NCI-H1436 (cell line): Measurements from ENCODE around the gene MUC6.
"Not testable (repeated sequence)": the region's sequence is repeated elsewhere in the genome, so short reads cannot be mapped to it uniquely, and the experiment has no call there.

Source experiments
- DNase-seq: peaks from one replicate; lab custom pipeline; 2025; lab: John Stamatoyannopoulos, UW

The MUC6 gene

GRCh38 chr11:987671-988070 lies 48.8 kb downstream of the MUC6 start:
- DNase-seq = no peak

GRCh38 chr11:986952-987305 lies 49.6 kb downstream of the MUC6 start:
- DNase-seq = no peak

DNA sequence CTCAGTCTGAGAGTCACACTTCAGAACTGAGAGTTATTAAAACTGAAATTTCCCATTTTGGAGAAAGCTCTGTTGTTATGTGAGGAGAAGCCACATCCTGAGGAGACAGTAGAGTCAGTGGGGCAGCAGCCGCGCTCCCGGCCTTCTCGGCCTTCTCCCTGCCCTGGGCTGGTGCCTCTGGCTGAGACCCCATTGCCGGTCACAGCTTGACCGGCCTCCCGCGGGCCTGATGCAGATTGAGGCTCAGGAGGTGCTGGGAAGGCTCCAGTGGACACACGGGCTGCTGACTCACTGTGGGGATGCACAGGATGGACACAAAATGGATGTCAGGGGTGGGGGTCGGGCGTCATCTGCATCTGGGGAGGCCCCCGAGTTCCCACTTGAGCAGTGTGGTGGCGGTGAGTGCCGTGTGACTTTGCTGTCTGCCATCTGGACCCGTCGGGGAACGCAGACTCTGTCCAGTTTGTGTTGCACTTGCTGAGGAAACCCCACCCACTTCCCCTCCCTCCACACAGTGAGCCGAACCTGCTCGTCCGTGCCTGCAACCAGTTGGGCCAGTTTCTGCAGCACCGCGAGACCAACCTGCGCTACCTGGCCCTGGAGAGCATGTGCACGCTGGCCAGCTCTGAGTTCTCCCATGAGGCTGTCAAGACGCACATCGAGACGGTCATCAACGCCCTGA lies 50.1 kb downstream of the MUC6 start:
- DNase-seq = no peak

DNA sequence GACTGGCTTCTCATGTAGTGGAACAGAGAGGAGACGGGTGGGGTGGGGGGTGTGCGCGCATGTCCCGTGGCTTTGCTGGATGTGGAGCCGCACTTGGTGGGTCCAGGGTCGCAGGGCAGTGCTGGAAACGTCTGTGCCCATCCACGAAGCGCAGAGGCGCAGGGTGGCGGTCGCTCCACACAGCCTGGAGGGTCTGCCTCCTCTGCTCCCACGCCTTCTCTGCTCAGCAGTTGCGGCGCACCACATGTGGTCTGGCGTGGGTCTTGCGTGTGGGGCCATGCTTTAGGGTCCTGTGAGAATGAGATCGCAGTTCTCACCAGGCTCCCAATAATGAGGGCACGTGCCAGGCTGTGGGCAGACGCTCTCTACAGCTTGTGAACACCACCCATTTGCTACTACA lies 50.7 kb downstream of the MUC6 start:
- DNase-seq = no peak

- no peak for DNase-seq
Measured at GRCh38 chr11:985406-985805, 51.1 kb downstream of the MUC6 start.

DNA sequence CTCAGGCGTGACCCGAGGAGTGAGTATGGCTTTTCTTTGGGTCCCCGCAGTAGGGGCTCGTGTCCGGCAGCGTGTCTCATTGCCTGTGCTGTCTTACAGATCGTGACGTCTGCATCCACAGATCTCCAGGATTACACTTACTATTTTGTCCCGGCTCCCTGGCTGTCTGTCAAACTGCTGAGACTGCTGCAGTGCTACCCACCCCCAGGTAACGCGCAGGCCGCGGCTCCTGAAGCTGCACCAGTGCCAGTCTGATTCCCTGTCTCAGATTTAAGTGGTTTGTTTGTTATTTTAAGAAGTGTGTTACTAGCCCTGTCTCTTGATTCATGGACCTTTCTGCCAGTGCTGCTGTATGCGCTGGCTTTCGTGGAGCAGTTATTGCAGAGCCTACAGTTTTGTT lies 52.0 kb downstream of the MUC6 start:
- no peak for DNase-seq

DNA sequence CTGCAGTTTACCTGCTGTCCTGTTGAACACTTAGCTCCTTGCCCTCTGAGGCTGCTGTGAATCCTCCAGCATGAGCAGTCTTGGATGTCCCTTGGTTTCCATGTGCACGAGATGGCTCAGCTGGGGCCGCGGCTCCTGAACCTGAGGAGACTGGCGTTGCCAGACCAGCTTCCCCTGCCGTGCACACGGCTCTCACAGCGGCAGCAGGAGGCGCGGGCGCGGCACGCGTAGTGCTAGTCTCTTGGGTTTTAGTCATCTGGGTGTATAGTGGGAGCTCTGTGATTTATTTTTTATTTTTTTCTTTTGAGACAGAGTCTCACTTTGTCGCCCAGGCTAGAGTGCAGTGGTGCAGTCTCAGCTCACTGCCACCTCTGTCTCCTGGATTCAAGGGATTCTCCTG lies 54.8 kb downstream of the MUC6 start:
- DNase-seq = no peak

- no peak for DNase-seq
Measured at GRCh38 chr11:980438-981357, 55.8 kb downstream of the MUC6 start.

- DNase-seq = no peak
Measured at GRCh38 chr11:978781-979180, 57.7 kb downstream of the MUC6 start.

DNA sequence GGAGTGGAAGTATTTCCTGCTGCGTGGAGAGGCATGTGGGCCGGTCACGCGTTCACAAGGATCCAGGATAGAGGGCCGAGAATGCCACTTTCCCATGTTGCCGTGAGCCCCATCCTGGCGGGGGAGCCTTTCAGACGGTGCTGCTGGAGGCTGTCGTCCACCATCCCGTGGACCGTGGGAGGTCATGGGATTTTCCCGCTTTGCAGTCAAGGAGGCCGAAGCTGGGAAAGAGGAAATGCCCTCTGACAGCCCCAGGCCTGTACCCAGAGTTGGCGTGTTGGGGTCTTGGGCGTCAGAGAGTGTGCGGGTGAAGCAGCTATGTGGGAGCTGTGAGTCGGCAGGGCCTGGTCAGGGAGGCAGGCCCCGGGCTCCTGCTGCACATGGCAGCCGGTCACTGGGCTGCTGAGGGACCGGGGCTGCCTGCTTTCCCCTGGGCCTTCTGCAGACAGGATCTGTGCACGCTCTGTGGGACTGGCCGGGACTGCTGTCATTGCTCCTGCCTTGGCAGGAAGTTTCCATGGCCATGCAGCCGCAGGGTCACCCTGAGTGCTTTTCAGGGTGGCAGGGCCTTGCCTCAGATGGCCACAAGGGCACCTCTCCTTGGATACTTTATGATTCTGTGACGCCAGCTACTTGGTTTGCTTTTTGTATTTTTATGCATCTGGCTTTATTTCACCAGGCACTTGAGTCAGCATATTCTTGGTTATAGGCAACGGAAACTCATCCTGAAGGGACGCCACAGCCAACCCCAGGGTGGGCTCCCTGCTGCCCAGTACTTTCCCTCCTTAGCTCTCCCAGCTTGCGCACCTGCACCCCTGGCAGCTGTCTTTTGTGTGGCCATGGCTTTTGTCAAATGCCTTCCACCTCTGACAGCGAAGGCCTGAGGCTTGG lies 58.4 kb downstream of the MUC6 start:
- DNase-seq = no peak

DNA sequence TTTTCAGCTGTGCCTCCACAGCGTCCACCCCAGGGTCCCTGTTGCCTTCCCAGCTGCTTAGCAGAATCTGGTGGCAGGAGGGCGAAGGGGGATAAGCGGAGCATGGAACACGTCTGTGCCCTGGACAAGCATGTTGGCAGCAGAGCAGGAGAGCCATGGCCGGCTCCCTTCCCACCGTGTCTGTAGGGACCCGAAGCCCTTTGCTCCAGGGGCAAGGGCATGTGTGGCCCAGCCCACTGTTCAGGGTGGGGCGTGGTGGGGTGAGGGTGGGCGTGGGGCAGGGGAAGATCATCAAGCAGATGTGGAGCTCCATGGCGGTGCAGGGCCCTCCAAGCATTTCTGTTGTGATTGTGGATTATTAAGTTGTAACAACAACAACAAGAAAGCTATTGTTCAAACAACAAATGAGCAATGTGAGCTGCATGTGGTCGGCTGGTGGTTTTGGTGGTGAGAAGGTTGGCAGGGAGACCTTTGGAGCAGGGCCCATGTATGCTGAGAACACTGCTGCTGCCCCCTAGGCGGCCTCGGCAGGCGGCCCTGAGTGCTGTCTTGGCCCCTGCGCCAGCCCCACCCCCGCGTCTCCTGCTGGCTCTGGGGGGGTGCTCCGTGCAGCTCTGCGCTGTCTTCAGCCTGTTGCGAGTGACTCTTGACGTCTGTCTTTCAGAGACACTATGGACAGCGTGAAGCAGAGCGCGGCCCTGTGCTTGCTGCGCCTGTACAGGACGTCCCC lies 59.9 kb downstream of the MUC6 start:
- no peak for DNase-seq

DNA sequence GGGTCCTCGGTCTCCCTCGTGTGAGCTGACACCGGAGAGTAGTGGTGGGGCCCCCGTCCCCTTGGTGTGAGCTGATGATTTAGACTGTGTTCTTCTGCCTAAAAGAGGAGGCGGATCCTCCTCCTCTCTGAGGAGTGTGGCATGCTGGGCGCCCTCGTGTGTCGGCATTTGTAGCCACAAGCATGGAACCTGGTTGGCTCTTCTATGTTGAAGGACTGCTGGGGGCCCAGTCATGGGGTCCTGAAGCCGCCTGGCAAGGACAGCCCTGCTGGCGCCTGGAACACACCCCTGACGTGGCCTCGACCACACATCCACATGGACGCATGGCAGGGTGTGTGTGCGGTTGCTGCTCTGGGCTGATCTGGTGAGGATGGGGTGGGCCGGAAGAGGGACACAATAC lies 60.7 kb downstream of the MUC6 start:
- no peak for DNase-seq

- DNase-seq = not testable (repeated sequence)
Measured at GRCh38 chr11:975376-975775, 61.1 kb downstream of the MUC6 start.

DNA sequence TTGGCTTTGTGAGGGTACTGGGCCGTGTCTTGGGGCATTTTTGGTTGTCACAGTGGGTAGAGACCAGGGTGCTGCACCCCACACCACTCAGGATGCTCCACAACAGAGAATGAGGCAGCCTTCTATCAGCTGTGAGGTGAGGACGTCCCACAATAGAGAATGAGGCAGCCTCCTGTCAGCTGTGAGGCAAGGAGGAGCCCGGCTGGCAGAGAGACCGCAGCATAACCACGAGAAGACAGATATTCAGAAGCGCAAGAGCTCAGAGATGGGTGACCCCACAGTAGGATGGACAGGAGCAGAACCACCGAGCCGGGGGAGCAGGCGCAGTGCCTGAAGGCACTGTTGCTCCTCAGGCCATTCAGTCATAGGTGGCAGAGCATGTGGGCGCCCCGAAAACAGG lies 63.3 kb downstream of the MUC6 start:
- DNase-seq = no peak

GRCh38 chr11:972523-973211 lies 63.9 kb downstream of the MUC6 start:
- no peak for DNase-seq

GRCh38 chr11:971731-972365 lies 64.7 kb downstream of the MUC6 start:
- no peak for DNase-seq

- no peak for DNase-seq
Measured at GRCh38 chr11:971092-971690, 65.3 kb downstream of the MUC6 start.

DNA sequence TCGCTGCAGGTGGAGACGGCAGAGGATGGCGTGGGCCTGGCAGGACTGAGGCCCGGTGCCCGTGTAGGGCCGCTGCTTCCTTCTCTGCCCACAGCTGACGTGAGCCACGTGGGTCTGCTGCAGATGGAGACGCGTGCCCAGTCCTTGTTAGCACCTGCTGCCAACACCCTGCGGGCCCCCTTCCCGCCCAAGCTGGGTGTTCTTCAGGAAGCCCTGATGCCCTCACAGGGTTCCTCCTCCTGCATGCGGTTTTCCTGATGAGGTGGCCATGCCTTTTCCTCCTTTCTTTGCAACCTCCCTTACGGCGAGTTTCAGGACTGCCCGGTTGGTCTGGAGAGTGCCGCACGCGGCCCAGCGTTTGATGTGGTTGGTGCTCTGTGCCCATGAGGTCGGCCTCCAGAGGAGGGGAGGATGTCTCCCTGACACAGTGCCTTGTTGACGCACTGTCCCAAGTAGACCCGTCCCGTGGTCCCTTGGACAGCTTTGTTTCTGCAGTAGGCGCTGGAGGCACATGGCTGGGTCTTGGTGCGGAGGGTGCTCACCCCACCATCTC lies 66.1 kb downstream of the MUC6 start:
- no peak for DNase-seq

DNA sequence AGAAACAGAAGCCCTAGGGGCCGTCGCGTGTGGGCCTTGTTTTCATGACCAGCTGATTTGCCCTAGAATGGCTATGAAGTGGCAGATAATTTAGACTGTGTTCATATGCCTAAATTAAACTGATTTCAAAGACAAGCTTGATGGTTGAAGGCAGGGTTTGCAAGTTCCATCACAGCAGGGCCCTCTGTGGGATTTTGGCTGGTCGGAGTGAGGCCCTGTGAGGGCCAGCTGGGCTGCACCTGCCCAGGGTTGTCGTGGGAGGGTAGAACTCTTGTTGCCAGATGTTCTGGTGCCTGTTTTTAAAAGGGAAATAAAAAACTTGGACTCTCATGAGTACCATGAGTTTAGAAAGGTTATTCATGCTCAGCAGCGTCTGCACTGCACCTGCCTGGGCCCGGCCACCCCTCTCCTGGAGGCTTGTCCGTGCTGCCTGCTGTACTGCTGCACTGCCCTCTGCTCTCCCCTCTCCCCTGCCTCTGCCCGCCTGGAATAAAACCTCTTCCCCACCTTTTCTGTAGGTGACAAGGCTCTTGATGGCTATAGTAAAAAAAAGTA lies 66.8 kb downstream of the MUC6 start:
- DNase-seq = no peak

GRCh38 chr11:968822-969221 lies 67.7 kb downstream of the MUC6 start:
- DNase-seq = no peak
